Endothelial cell of umbilical vein (primary cell): ENCODE measurements around the gene STXBP2.

Source experiments
- CTCF ChIP-seq, 2 donors: IDR thresholded peaks; 1 replicate in 1 of 2; 2 replicates in 1 of 2; pipeline ENCODE4 v1.5.1; 2011; ENCODE audit warnings: low read length in 2 of 2, mild to moderate bottlenecking in 2 of 2, moderate library complexity in 2 of 2, control low read depth in 1 of 2, inconsistent platforms in 1 of 2, low read depth in 1 of 2; ENCODE audit not compliant: insufficient read depth in 1 of 2; ENCODE audit errors: extremely low read depth in 1 of 2
- EZH2 ChIP-seq: IDR thresholded peaks from 2 replicates; pipeline ENCODE4 v1.6.1; 2012; ENCODE audit warnings: borderline replicate concordance, low read depth, mild to moderate bottlenecking, moderate library complexity, low read length, inconsistent platforms; ENCODE audit not compliant: severe bottlenecking
- FOS ChIP-seq: IDR thresholded peaks from 2 replicates; pipeline ENCODE4 v1.6.1; 2011; ENCODE audit warnings: mild to moderate bottlenecking, low read length, moderate library complexity, borderline replicate concordance; ENCODE audit not compliant: insufficient read depth
- JUN ChIP-seq: IDR thresholded peaks from 2 replicates; pipeline ENCODE4 v1.6.1; 2011; ENCODE audit warnings: borderline replicate concordance, low read depth; ENCODE audit not compliant: insufficient read length, insufficient read depth
- MAX ChIP-seq: IDR thresholded peaks from 2 replicates; pipeline ENCODE4 v1.6.1; 2011; ENCODE audit not compliant: insufficient read depth, insufficient read length
- POLR2A ChIP-seq: IDR thresholded peaks from 2 replicates; pipeline ENCODE4 v1.6.1; 2012; ENCODE audit warnings: low read depth, mild to moderate bottlenecking, control low read depth, low read length
- POLR2AphosphoS5 ChIP-seq: IDR thresholded peaks from 2 replicates; pipeline ENCODE4 v1.6.1; 2012; ENCODE audit warnings: low read depth, mild to moderate bottlenecking, control low read depth, low read length, moderate library complexity; ENCODE audit not compliant: insufficient read depth

GRCh38 chr19:7647156-7647555, 10.2 kb downstream of the STXBP2 start:
- TF ChIP-seq EZH2 (no peak), CTCF (IDR thresholded peaks at IDR 0.05; ENCODE audit: extremely low read depth in 1 of 2, insufficient read depth in 1 of 2, low read depth in 1 of 2, low read length in 2 of 2) (no peak), FOS (no peak), POLR2A (no peak), MAX (no peak), POLR2AphosphoS5 (no peak), JUN (no peak)
